ENCODE results near the gene INTS11.

INTS11 gene

GRCh38 chr1:1310109-1310385, 14.4 kb downstream of the INTS11 start:
- Histone ChIP-seq H3K4me3 (ENCODE audit: low read depth, low read length) (no peak overlapping the region), H3K36me3 (replicated peaks) (peaks cover 51% of the 10 kb centered on the region), H3K27me3 (replicated peaks) (no peaks in the 10 kb centered on the region), H3K27ac (no peak overlapping the region)
- DNase-seq, result no peak
- in situ Hi-C loops (cut with HindIII; ENCODE audit: low pct_ligation_motif_present, low sequenced_read_pairs), result no loop called here
- peak; percentile 5 for TF ChIP-seq CTCF (IDR thresholded peaks at IDR 0.05; ENCODE audit: low read depth, low read length, missing control alignments)

GRCh38 chr1:1309251-1310108, 15.0 kb downstream of the INTS11 start:
- H3K36me3 ChIP-seq (replicated peaks), result peaks cover 46% of the 10 kb centered on the region
- peak overlapping the region; percentile 66 for H3K4me3 ChIP-seq (ENCODE audit: low read depth, low read length)
- in situ Hi-C loops (cut with HindIII; ENCODE audit: low pct_ligation_motif_present, low sequenced_read_pairs), result no loop called here
- no peak for TF ChIP-seq CTCF (IDR thresholded peaks at IDR 0.05; ENCODE audit: low read depth, low read length, missing control alignments)
- H3K27me3 ChIP-seq (replicated peaks), result no peaks in the 10 kb centered on the region
- no peak for DNase-seq
- no peak overlapping the region for H3K27ac ChIP-seq

- Histone ChIP-seq H3K36me3 (replicated peaks) (peaks cover 39% of the 10 kb centered on the region), H3K4me3 (ENCODE audit: low read depth, low read length) (peak overlapping the region; percentile 66), H3K27ac (peak overlapping the region; percentile 67), H3K27me3 (replicated peaks) (no peaks in the 10 kb centered on the region)
- TF ChIP-seq CTCF (IDR thresholded peaks at IDR 0.05; ENCODE audit: low read depth, low read length, missing control alignments), result no peak
- in situ Hi-C loops (cut with HindIII; ENCODE audit: low pct_ligation_motif_present, low sequenced_read_pairs), result no loop called here
- DNase-seq, result no peak
These were observed 15.7 kb downstream of the INTS11 start for GRCh38 chr1:1308756-1309250.

- no peak for TF ChIP-seq CTCF (IDR thresholded peaks at IDR 0.05; ENCODE audit: low read depth, low read length, missing control alignments)
- H3K27ac ChIP-seq, result peak within 1 kb of the TSS; percentile 72
- in situ Hi-C loops (cut with HindIII; ENCODE audit: low pct_ligation_motif_present, low sequenced_read_pairs), result no loop called here
- no peaks in the 10 kb centered on the region for H3K27me3 ChIP-seq (replicated peaks)
- H3K36me3 ChIP-seq (replicated peaks), result peaks cover 32% of the 10 kb centered on the region
- DNase-seq, result peak; percentile 82
- H3K4me3 ChIP-seq (ENCODE audit: low read depth, low read length), result peak within 1 kb of the TSS; percentile 68
These were observed 16.3 kb downstream of the INTS11 start, which contains the start of the genes ACAP3 and PUSL1 for GRCh38 chr1:1307923-1308755. TSS of gene ACAP3 (minus strand) at chr1:1307930. CDS start at chr1:1307815, 115 bp downstream. TSS of gene PUSL1 (plus strand) at chr1:1308597. CDS start at chr1:1308644, 47 bp downstream.

- DNase-seq, result no peak
These were observed 17.1 kb downstream of the INTS11 start for GRCh38 chr1:1307261-1307922.

More at GRCh38 chr1:1307261-1307922, 17.1 kb downstream of the INTS11 start:
- H3K27ac ChIP-seq, result peak overlapping the region; percentile 72
- no peak for TF ChIP-seq CTCF (IDR thresholded peaks at IDR 0.05; ENCODE audit: low read depth, low read length, missing control alignments)
- no peaks in the 10 kb centered on the region for H3K27me3 ChIP-seq (replicated peaks)
- peaks cover 25% of the 10 kb centered on the region for H3K36me3 ChIP-seq (replicated peaks)
- H3K4me3 ChIP-seq (ENCODE audit: low read depth, low read length), result peak overlapping the region; percentile 68
- in situ Hi-C loops (cut with HindIII; ENCODE audit: low pct_ligation_motif_present, low sequenced_read_pairs), result no loop called here
